Measurements from ENCODE around the gene SLC25A29.
"Not testable (repeated sequence)": the region's sequence is repeated elsewhere in the genome, so short reads cannot be mapped to it uniquely, and the experiment has no call there.

SLC25A29 gene

GRCh38 chr14:100330388-100330931 lies 24.2 kb upstream of the SLC25A29 start:
- no peak for DNase-seq

- DNase-seq = no peak
Observed at GRCh38 chr14:100330007-100330344, 23.7 kb upstream of the SLC25A29 start.

GRCh38 chr14:100329233-100330006 lies 23.2 kb upstream of the SLC25A29 start:
- DNase-seq = no peak

- no peak for DNase-seq
Observed at GRCh38 chr14:100328495-100329163, 22.4 kb upstream of the SLC25A29 start.

- no peak for DNase-seq
Observed at GRCh38 chr14:100327128-100327527, 20.9 kb upstream of the SLC25A29 start.

- no peak for DNase-seq
Observed at GRCh38 chr14:100325958-100326357, 19.7 kb upstream of the SLC25A29 start.

GRCh38 chr14:100325231-100325632 lies 19.0 kb upstream of the SLC25A29 start:
- DNase-seq = no peak

- no peak for DNase-seq
Observed at GRCh38 chr14:100323942-100324307, 17.7 kb upstream of the SLC25A29 start.

GRCh38 chr14:100323121-100323941 lies 17.1 kb upstream of the SLC25A29 start, which contains the start of gene SLC25A47:
Gene SLC25A47 (plus strand): TSS chr14:100323339. CDS start chr14:100323415, 76 bp downstream.
- no peak for DNase-seq

GRCh38 chr14:100322138-100322957 lies 16.1 kb upstream of the SLC25A29 start:
- DNase-seq = no peak

- DNase-seq = no peak
Observed at GRCh38 chr14:100321473-100322137, 15.4 kb upstream of the SLC25A29 start.

- DNase-seq = no peak
Observed at GRCh38 chr14:100320157-100320856, 14.1 kb upstream of the SLC25A29 start.

GRCh38 chr14:100317912-100318808 lies 11.9 kb upstream of the SLC25A29 start:
- peak; percentile 52 for DNase-seq

- DNase-seq = no peak
Observed at GRCh38 chr14:100317389-100317788, 11.1 kb upstream of the SLC25A29 start.

- no peak for DNase-seq
Observed at GRCh38 chr14:100314724-100315123, 8.5 kb upstream of the SLC25A29 start.

- DNase-seq = no peak
Observed at GRCh38 chr14:100313464-100314230, 7.4 kb upstream of the SLC25A29 start.

- no peak for DNase-seq
Observed at GRCh38 chr14:100312877-100313400, 6.7 kb upstream of the SLC25A29 start.

- DNase-seq = not testable (repeated sequence)
Observed at GRCh38 chr14:100312110-100312876, 6.0 kb upstream of the SLC25A29 start.

All from EL (cell line).